SK-N-SH (cell line): Measurements from ENCODE around the gene NR2F6.

Source experiments
- CTCF ChIP-seq: fragments of 200-600 bp; sonication (generic); IDR thresholded peaks from 2 replicates; pipeline ENCODE4 v1.6.1; 2017; ENCODE audit warnings: antibody characterized with exemption, mild to moderate bottlenecking, moderate library complexity
- EP300 ChIP-seq, 2 experiments: IDR thresholded peaks; 2 replicates each; pipeline versions ENCODE4 v1.4.0 to v1.6.1; 2012; ENCODE audit warnings: borderline replicate concordance in 1 of 2, low read depth in 1 of 2, low read length in 1 of 2
- FOXJ3 ChIP-seq: sonication (generic); formaldehyde crosslinking; IDR thresholded peaks from 2 replicates; pipeline ENCODE4 v1.5.1; 2020; ENCODE audit warnings: mild to moderate bottlenecking, missing genetic modification reagents
- GABPA ChIP-seq: IDR thresholded peaks from 2 replicates; pipeline ENCODE4 v1.4.0; 2012; ENCODE audit warnings: low read depth, mild to moderate bottlenecking
- TCF12 ChIP-seq: IDR thresholded peaks from 2 replicates; pipeline ENCODE4 v1.4.0; 2012
- USF2 ChIP-seq: fragments of 150-350 bp; IDR thresholded peaks from 2 replicates; pipeline ENCODE4 v1.6.1; 2017; ENCODE audit warnings: antibody characterized with exemption, low read length, low read depth, borderline replicate concordance

DNA sequence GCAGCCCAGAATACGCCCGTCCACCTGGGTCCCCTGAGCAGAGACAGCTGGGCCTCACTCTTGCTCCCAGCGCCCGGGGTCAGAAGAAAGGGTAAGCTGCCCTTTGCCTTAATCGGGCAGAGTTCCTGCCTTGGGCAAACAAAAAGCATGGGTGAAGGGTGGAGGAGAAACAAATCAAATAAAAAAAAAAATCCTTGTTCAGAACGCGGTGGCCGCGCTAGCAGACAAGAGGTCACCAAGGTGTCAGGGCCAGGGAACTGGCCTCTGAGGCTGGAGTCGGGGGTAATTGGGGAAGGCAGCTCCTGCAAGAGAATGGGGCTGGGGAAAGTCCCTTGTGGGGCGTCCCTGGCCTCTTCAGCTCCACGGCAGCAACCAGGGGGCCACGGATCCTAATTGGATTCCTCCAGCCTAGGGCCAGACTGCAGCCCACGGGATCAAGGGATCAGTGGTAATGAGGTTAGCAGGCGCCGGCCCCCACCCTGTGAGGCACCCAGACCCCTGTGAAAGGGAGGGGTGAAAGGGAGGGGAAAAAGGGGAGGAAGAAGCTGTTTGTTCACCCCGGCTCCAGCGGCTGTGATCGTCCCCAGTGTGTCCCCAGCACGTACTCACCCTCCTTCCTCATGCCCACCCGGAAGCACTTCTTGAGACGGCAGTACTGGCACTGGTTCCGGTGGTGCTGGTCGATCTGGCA lies 5.5 kb downstream of the NR2F6 start:
- no peak for TF ChIP-seq CTCF
- TF ChIP-seq TCF12 = no peak
- TF ChIP-seq USF2 = no peak
- no peak for TF ChIP-seq GABPA
- no peak for TF ChIP-seq FOXJ3
- no peak for TF ChIP-seq EP300 (IDR thresholded peaks at IDR 0.05; ENCODE audit: borderline replicate concordance in 1 of 2, low read depth in 1 of 2, low read length in 1 of 2)
